GM19043 (cell line): Measurements from ENCODE around the gene SPDYE3.
A peak's percentile ranks its signal among the peaks of the same experiment; 100 is the strongest.
"Not testable (repeated sequence)": the region's sequence is repeated elsewhere in the genome, so short reads cannot be mapped to it uniquely, and the experiment has no call there.

ENCODE experiments used
- ATAC-seq: cut with Tn5 transposase; IDR thresholded peaks from one replicate; pipeline ENCODE4 v1.9.1; 2021; ENCODE audit warnings: low read depth; ENCODE audit not compliant: unreplicated experiment

SPDYE3 gene

GRCh38 chr7:100307402-100307801, at the start of gene SPDYE3:
Gene SPDYE3, plus strand, starts transcription at chr7:100307702. Its CDS starts 184 bp downstream, at chr7:100307886.
- not testable (repeated sequence) for ATAC-seq

GRCh38 chr7:100259984-100260383, 47.5 kb upstream of the SPDYE3 start:
- ATAC-seq = not testable (repeated sequence)

GRCh38 chr7:100262896-100263295, 44.6 kb upstream of the SPDYE3 start:
- ATAC-seq = not testable (repeated sequence)

- ATAC-seq = not testable (repeated sequence)
Observed at GRCh38 chr7:100264223-100264622, 43.3 kb upstream of the SPDYE3 start.

- ATAC-seq = not testable (repeated sequence)
Observed at GRCh38 chr7:100264669-100265165, 42.8 kb upstream of the SPDYE3 start.

- ATAC-seq = not testable (repeated sequence)
Observed at GRCh38 chr7:100265851-100266250, 41.7 kb upstream of the SPDYE3 start.

GRCh38 chr7:100266576-100267354, 40.7 kb upstream of the SPDYE3 start:
- ATAC-seq = no peak

- ATAC-seq = no peak
Observed at GRCh38 chr7:100267648-100268047, 39.9 kb upstream of the SPDYE3 start.

GRCh38 chr7:100268882-100269281, 38.6 kb upstream of the SPDYE3 start:
- not testable (repeated sequence) for ATAC-seq

- not testable (repeated sequence) for ATAC-seq
Observed at GRCh38 chr7:100269306-100270045, 38.0 kb upstream of the SPDYE3 start.

- not testable (repeated sequence) for ATAC-seq
Observed at GRCh38 chr7:100270046-100270918, 37.2 kb upstream of the SPDYE3 start.

GRCh38 chr7:100270941-100271593, 36.4 kb upstream of the SPDYE3 start:
- ATAC-seq = not testable (repeated sequence)

- ATAC-seq = peak; percentile 74
Observed at GRCh38 chr7:100271716-100272537, 35.6 kb upstream of the SPDYE3 start.

- ATAC-seq = not testable (repeated sequence)
Observed at GRCh38 chr7:100272538-100272902, 35.0 kb upstream of the SPDYE3 start.

- no peak for ATAC-seq
Observed at GRCh38 chr7:100275120-100275519, 32.4 kb upstream of the SPDYE3 start.

- ATAC-seq = not testable (repeated sequence)
Observed at GRCh38 chr7:100276126-100276525, 31.4 kb upstream of the SPDYE3 start.

GRCh38 chr7:100282069-100282608, 25.4 kb upstream of the SPDYE3 start:
- ATAC-seq = not testable (repeated sequence)

GRCh38 chr7:100283147-100283546, 24.4 kb upstream of the SPDYE3 start:
- ATAC-seq = not testable (repeated sequence)
